Eye (tissue), 1 donor: ENCODE data around the gene REV1.
"Not testable (repeated sequence)": the region's sequence is repeated elsewhere in the genome, so short reads cannot be mapped to it uniquely, and the experiment has no call there.

Experiments
- DNase-seq: peaks from one replicate; pipeline ENCODE4 v3.0.0-alpha.2; 2015

Gene REV1

GRCh38 chr2:99399063-99399462 is 90.8 kb downstream of the REV1 start:
- no peak for DNase-seq

GRCh38 chr2:99398303-99398702 is 91.5 kb downstream of the REV1 start:
- peak; percentile 32 for DNase-seq

GRCh38 chr2:99397266-99397920 is 92.4 kb downstream of the REV1 start:
- DNase-seq = no peak

- DNase-seq = no peak
Observed at GRCh38 chr2:99395589-99396130, 94.2 kb downstream of the REV1 start.

GRCh38 chr2:99389946-99390345 is 99.9 kb downstream of the REV1 start:
- DNase-seq = no peak

GRCh38 chr2:99389371-99389770 is 100.4 kb downstream of the REV1 start:
- DNase-seq = no peak

GRCh38 chr2:99388892-99389291 is 100.9 kb downstream of the REV1 start:
- no peak for DNase-seq

GRCh38 chr2:99386011-99386410 is 103.8 kb downstream of the REV1 start:
- no peak for DNase-seq

GRCh38 chr2:99382143-99382542 is 107.7 kb downstream of the REV1 start:
- DNase-seq = no peak

- DNase-seq = no peak
Observed at GRCh38 chr2:99380376-99381010, 109.3 kb downstream of the REV1 start.

- no peak for DNase-seq
Observed at GRCh38 chr2:99377879-99378278, 111.9 kb downstream of the REV1 start.

- no peak for DNase-seq
Observed at GRCh38 chr2:99376254-99376864, 113.5 kb downstream of the REV1 start.

- no peak for DNase-seq
Observed at GRCh38 chr2:99374747-99375146, 115.1 kb downstream of the REV1 start.

- DNase-seq = no peak
Observed at GRCh38 chr2:99373144-99373543, 116.7 kb downstream of the REV1 start.

GRCh38 chr2:99368854-99369253 is 121.0 kb downstream of the REV1 start:
- DNase-seq = not testable (repeated sequence)

- DNase-seq = no peak
Observed at GRCh38 chr2:99365661-99366060, 124.2 kb downstream of the REV1 start.

- DNase-seq = no peak
Observed at GRCh38 chr2:99356853-99357252, 133.0 kb downstream of the REV1 start.

- not testable (repeated sequence) for DNase-seq
Observed at GRCh38 chr2:99354825-99355224, 135.0 kb downstream of the REV1 start.

GRCh38 chr2:99354070-99354469 is 135.7 kb downstream of the REV1 start:
- DNase-seq = no peak
